ENCODE measurements around the gene DCDC2C.

GRCh38 chr2:3659447-3660432 lies 43.6 kb upstream of the DCDC2C start:
- no peak for TF ChIP-seq EZH2 (IDR thresholded peaks at IDR 0.05; ENCODE audit: borderline replicate concordance, low read depth, low read length, severe bottlenecking)
- no peak for TF ChIP-seq CTCF (IDR thresholded peaks at IDR 0.05; ENCODE audit: borderline replicate concordance, extremely low read depth, low read length, poor library complexity, severe bottlenecking)
